Neural progenitor cell (in vitro differentiated cells): ENCODE measurements around the gene BMERB1.

ENCODE experiments used
- CTCF ChIP-seq: fragments of 200-600 bp; sonication (generic); IDR thresholded peaks from 2 replicates; pipeline ENCODE4 v1.5.1; 2017; ENCODE audit warnings: antibody characterized with exemption, mild to moderate bottlenecking
- EZH2 ChIP-seq: fragments of 200-600 bp; sonication (generic); IDR thresholded peaks from 2 replicates; pipeline ENCODE4 v1.6.1; 2017; ENCODE audit warnings: antibody characterized with exemption, mild to moderate bottlenecking, moderate library complexity

GRCh38 chr16:15533386-15533785 is 99.0 kb downstream of the BMERB1 start:
- TF ChIP-seq CTCF (no peak), EZH2 (no peak)
